Lung (tissue), 12 donors: ENCODE data around the gene MOB4. TPM values are rescaled to one million over a fixed set of nuclear protein-coding genes. Genes with fewer than 3 reads are reported as not detected.
"Not testable (repeated sequence)": the region's sequence is repeated elsewhere in the genome, so short reads cannot be mapped to it uniquely, and the experiment has no call there.

ENCODE experiments used
- ATAC-seq: fragments of 200-7000 bp; cut with Tn5 transposase; one replicate; pipeline ENCODE4 v1.9.1; 2020; ENCODE audit warnings: moderate number of reproducible peaks; ENCODE audit not compliant: insufficient read depth, low FRiP score
- DNase-seq, 3 donors: peaks; one replicate each; pipeline ENCODE4 v3.0.0-alpha.2; 2013 to 2017
- H3K27ac ChIP-seq, 2 donors: one replicate each; pipeline ENCODE4 v1.5.1; 2013; ENCODE audit warnings: mild to moderate bottlenecking in 2 of 2, moderate library complexity in 2 of 2, control low read depth in 1 of 2, inconsistent platforms in 1 of 2, low read depth in 1 of 2, low read length in 1 of 2
- H3K27me3 ChIP-seq, 3 donors: one replicate each; pipeline ENCODE4 v1.5.1; 2013; ENCODE audit warnings: low read length in 2 of 3; ENCODE audit not compliant: control insufficient read depth in 3 of 3, insufficient read depth in 3 of 3
- H3K36me3 ChIP-seq, 4 donors: one replicate each; pipeline ENCODE4 v1.5.1; 2013; ENCODE audit warnings: low read length in 4 of 4, mild to moderate bottlenecking in 1 of 4, moderate library complexity in 1 of 4; ENCODE audit not compliant: control insufficient read depth in 4 of 4, insufficient read depth in 4 of 4
- H3K4me1 ChIP-seq, 5 donors: one replicate each; pipeline ENCODE4 v1.5.1; 2013; ENCODE audit warnings: low read length in 5 of 5, mild to moderate bottlenecking in 2 of 5, moderate library complexity in 1 of 5; ENCODE audit not compliant: control insufficient read depth in 5 of 5, insufficient read depth in 5 of 5
- H3K4me3 ChIP-seq: one replicate; pipeline ENCODE4 v1.5.1; 2013; ENCODE audit warnings: mild to moderate bottlenecking, control low read depth, moderate library complexity
- H3K9ac ChIP-seq, 2 donors: one replicate each; pipeline ENCODE4 v1.5.1; 2013; ENCODE audit warnings: low read length in 2 of 2, control low read depth in 1 of 2; ENCODE audit not compliant: insufficient read depth in 1 of 2
- H3K9me3 ChIP-seq, 4 donors: one replicate each; pipeline ENCODE4 v1.5.1; 2013; ENCODE audit warnings: low read length in 3 of 4, mild to moderate bottlenecking in 1 of 4, moderate library complexity in 1 of 4; ENCODE audit not compliant: control insufficient read depth in 4 of 4, insufficient read depth in 3 of 4
- CTCF ChIP-seq: IDR thresholded peaks from 2 replicates; pipeline ENCODE4 v1.5.1; 2012; ENCODE audit warnings: mild to moderate bottlenecking; ENCODE audit errors: control extremely low read depth, extremely low read depth
- WGBS, 2 donors: extraction: QIAGEN DNeasy Blood & Tissue Kit; methylation state at CpG; one replicate each; pipeline ENCODE4 v1.1.7; 2013; 5-methylcytosine and 5-hydroxymethylcytosine counted together
- polyA plus RNA-seq, 2 donors: library from polyadenylated mRNA; stranded (reverse); fragments of 200-250 nt; gene quantifications; one replicate each; pipeline ENCODE4 v1.2.1, GENCODE V29; 2013
- total RNA-seq, 2 donors: library from RNA; depleted of rRNA in 1 of 2; stranded (reverse); fragments of >200 nt in 1 of 2; gene quantifications; one replicate each; pipeline ENCODE4 v1.2.1, GENCODE V29; 2014 to 2021
- donor health status: control.
- donor health status: control.
- donor health status: Bipolar disorder and iron deficiency.
- donor health status: healthy.
- donor health status: DM: yes; HTN: yes; CAD: no.

Gene MOB4
- total and polyA plus RNA-seq, 4 donors: 18.9 to 48.1 (median 26.0) TPM

DNA sequence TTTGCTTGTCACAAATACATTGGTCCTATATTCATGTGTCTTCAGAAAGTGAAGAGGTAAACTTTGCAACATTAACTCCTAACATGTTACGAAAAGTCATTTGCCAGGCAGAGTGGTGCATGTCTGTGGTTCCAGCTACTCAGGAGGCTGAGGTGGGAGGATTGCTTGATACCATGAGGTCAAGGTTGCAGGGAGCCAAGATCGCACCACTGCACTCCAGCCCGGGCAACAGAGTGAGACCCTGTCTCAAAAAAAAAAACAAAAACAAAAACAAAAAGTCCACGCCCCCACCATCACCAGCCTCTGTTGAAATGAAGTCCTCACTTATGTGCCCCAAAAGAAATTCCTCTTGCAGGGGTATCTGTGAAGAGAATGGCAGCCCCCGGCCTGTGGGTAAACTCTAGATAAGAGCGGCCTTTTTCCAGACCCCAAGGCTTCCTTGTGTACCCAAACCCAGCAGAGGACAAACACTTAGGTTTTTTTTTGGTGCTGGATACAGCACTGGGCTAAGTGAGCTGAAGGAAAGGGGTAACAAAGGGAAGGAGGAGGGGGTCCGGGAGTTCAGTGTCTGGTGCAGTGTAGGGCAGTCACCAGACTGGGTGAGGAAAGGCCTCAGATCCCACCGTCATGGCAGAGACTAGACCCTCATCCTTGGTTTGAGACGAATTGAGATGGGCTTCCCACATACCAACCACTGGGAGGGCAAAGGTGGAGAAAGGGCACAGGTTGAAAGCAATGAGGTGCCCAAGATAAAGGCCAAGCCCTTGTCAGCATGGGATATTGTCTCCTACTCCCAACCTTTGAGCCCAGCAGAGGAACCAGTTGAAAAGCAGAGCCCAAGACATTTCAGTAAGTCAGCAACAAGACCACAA is 35.5 kb upstream of the MOB4 start:
- no peak for TF ChIP-seq CTCF
- no peak for ATAC-seq
- Histone ChIP-seq H3K36me3 (peaks cover under 1 to 20% (median 14%) of the 10 kb centered on the region in 4 donors), H3K4me3 (no peak overlapping the region), H3K27ac (no peak overlapping the region), H3K9me3 (peaks cover 0 to 5% (median 0%) of the 10 kb centered on the region in 4 donors), H3K9ac (no peak overlapping the region), H3K4me1 (peaks cover 0 to 2% (median 0%) of the 10 kb centered on the region in 5 donors), H3K27me3 (no peaks in the 10 kb centered on the region)
- no peak for DNase-seq
- WGBS, 2 donors: 93 to 94% methylated on average over 9 of the region's 9 CpGs

DNA sequence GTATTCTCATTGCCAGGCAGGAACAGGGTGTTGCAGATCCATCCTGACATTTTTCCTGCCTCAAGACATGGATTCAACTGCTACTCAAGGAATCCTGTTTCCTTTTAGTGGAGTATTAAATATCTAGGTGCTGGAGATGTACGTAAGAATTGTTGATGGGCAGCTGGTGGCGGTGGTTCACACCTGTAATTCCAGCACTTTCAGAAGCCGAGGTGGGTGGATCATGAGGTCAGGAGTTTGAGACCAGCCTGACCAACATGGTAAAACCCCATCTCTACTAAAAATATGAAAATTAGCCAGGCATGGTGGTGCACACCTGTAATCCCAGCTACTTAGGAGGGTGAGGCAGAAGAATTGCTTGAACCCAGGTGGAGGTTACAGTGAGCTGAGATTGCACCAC is 31.6 kb upstream of the MOB4 start:
- 96 to 97% methylated on average over 3 of the region's 3 CpGs for WGBS, 2 donors
- not testable (repeated sequence) for H3K4me1 ChIP-seq, ATAC-seq

DNA sequence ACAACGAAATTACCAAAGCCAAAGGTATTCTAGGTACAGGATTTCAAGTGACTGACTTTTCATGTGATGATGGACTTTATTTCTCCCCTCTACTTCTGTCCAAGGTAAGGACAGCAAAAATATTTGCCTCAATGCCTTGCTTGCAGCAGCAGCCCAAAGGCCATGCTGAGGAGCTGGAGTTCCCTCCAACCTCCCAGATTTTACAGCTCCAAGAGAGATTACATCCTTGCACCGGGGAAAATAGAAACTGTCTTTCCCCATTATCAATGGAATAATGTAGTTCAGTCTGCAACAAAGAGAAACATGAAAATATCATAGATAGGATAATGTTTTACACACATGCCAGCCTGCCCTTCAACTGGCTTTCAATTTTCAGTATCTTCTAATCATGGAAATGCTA is 29.7 kb upstream of the MOB4 start:
- 95 to 98% methylated on average over 2 of the region's 2 CpGs for WGBS, 2 donors
- Histone ChIP-seq H3K36me3 (peaks cover 15 to 42% (median 28%) of the 10 kb centered on the region in 4 donors), H3K27ac (no peak overlapping the region), H3K4me3 (no peak overlapping the region), H3K27me3 (no peaks in the 10 kb centered on the region), H3K4me1 (no peaks in the 10 kb centered on the region), H3K9ac (no peak overlapping the region), H3K9me3 (peaks cover 0 to 5% (median 0%) of the 10 kb centered on the region in 4 donors)
- ATAC-seq: no peak
- TF ChIP-seq CTCF: no peak
- DNase-seq: no peak

More for the DNA sequence above, 31.6 kb upstream of the MOB4 start:
- DNase-seq, H3K9ac ChIP-seq, H3K4me3 ChIP-seq, H3K9me3 ChIP-seq, H3K27ac ChIP-seq, H3K27me3 ChIP-seq: not testable (repeated sequence)
- H3K36me3 ChIP-seq: peaks cover 12 to 27% (median 21%) of the 10 kb centered on the region in 4 donors

- Histone ChIP-seq H3K36me3 (peaks cover 21 to 50% (median 34%) of the 10 kb centered on the region in 4 donors), H3K9me3 (peaks cover 0 to 5% (median 0%) of the 10 kb centered on the region in 4 donors), H3K27ac (no peak overlapping the region), H3K9ac (no peak overlapping the region), H3K4me1 (no peaks in the 10 kb centered on the region), H3K4me3 (no peak overlapping the region), H3K27me3 (no peaks in the 10 kb centered on the region)
- no peak for TF ChIP-seq CTCF
- 94 to 95% methylated on average over 4 of the region's 4 CpGs for WGBS, 2 donors
- ATAC-seq (no peak), DNase-seq (no peak)
These were observed 28.5 kb upstream of the MOB4 start for GRCh38 chr2:197487385-197487784.
